ENCODE results near the gene GDPD5.

Gene GDPD5

GRCh38 chr11:75556275-75556674 lies 30.5 kb upstream of the GDPD5 start:
- TF ChIP-seq CTCF (IDR thresholded peaks at IDR 0.05; ENCODE audit: low read depth, low read length, poor library complexity, severe bottlenecking), result no peak
- TF ChIP-seq EZH2phosphoT487 (IDR thresholded peaks at IDR 0.05; ENCODE audit: borderline replicate concordance, low read length), result no peak

GRCh38 chr11:75555079-75555811 lies 29.5 kb upstream of the GDPD5 start:
- TF ChIP-seq CTCF (IDR thresholded peaks at IDR 0.05; ENCODE audit: low read depth, low read length, poor library complexity, severe bottlenecking), result no peak
- no peak for TF ChIP-seq EZH2phosphoT487 (IDR thresholded peaks at IDR 0.05; ENCODE audit: borderline replicate concordance, low read length)
- no peaks in the 10 kb centered on the region for H3F3A ChIP-seq (ENCODE audit: control insufficient read depth, insufficient read depth)
- no peaks in the 10 kb centered on the region for H3K9me2 ChIP-seq (replicated peaks; ENCODE audit: control insufficient read depth, low read length)
- no peaks in the 10 kb centered on the region for H3K36me3 ChIP-seq (ENCODE audit: control insufficient read depth, low read length)
- H3K4me3 ChIP-seq (ENCODE audit: low read length), result no peak overlapping the region
- no peak overlapping the region for H3K27ac ChIP-seq (ENCODE audit: low read depth, low read length)
- peaks cover 15% of the 10 kb centered on the region for H3K27me3 ChIP-seq (ENCODE audit: control insufficient read depth, low read length)
- H3K4me1 ChIP-seq (ENCODE audit: control insufficient read depth, low read length), result no peaks in the 10 kb centered on the region
- no peak overlapping the region for H3K4me2 ChIP-seq (ENCODE audit: low read length)
- H3K79me2 ChIP-seq (ENCODE audit: control insufficient read depth, low read length), result no peaks in the 10 kb centered on the region
- no peaks in the 10 kb centered on the region for H3K9me3 ChIP-seq (ENCODE audit: control insufficient read depth, insufficient read depth, low read length)
- H4K20me1 ChIP-seq (ENCODE audit: control insufficient read depth, insufficient read depth, low read depth, low read length), result no peaks in the 10 kb centered on the region

More at GRCh38 chr11:75556275-75556674, 30.5 kb upstream of the GDPD5 start:
- H3K27ac ChIP-seq (ENCODE audit: low read depth, low read length), result no peak overlapping the region
- H3K36me3 ChIP-seq (ENCODE audit: control insufficient read depth, low read length), result no peaks in the 10 kb centered on the region
- no peaks in the 10 kb centered on the region for H3K9me3 ChIP-seq (ENCODE audit: control insufficient read depth, insufficient read depth, low read length)
- H3K4me1 ChIP-seq (ENCODE audit: control insufficient read depth, low read length), result no peaks in the 10 kb centered on the region; the same call in 1 of the 2 replicates
- peaks cover 26% of the 10 kb centered on the region for H3K27me3 ChIP-seq (ENCODE audit: control insufficient read depth, low read length)
- H3F3A ChIP-seq (ENCODE audit: control insufficient read depth, insufficient read depth), result no peaks in the 10 kb centered on the region
- no peaks in the 10 kb centered on the region for H4K20me1 ChIP-seq (ENCODE audit: control insufficient read depth, insufficient read depth, low read depth, low read length)
- H3K9me2 ChIP-seq (replicated peaks; ENCODE audit: control insufficient read depth, low read length), result no peaks in the 10 kb centered on the region
- no peak overlapping the region for H3K4me3 ChIP-seq (ENCODE audit: low read length)
- H3K4me2 ChIP-seq (ENCODE audit: low read length), result no peak overlapping the region
- H3K79me2 ChIP-seq (ENCODE audit: control insufficient read depth, low read length), result no peaks in the 10 kb centered on the region

GRCh38 chr11:75554258-75555022 lies 28.7 kb upstream of the GDPD5 start:
- TF ChIP-seq EZH2phosphoT487 (IDR thresholded peaks at IDR 0.05; ENCODE audit: borderline replicate concordance, low read length) (no peak), CTCF (IDR thresholded peaks at IDR 0.05; ENCODE audit: low read depth, low read length, poor library complexity, severe bottlenecking) (no peak)
- H3K9me2 ChIP-seq (replicated peaks; ENCODE audit: control insufficient read depth, low read length), result no peaks in the 10 kb centered on the region
- no peaks in the 10 kb centered on the region for H3K79me2 ChIP-seq (ENCODE audit: control insufficient read depth, low read length)
- H3K27me3 ChIP-seq (ENCODE audit: control insufficient read depth, low read length), result peaks cover 10% of the 10 kb centered on the region
- no peak overlapping the region for H3K4me2 ChIP-seq (ENCODE audit: low read length)
- no peaks in the 10 kb centered on the region for H3K9me3 ChIP-seq (ENCODE audit: control insufficient read depth, insufficient read depth, low read length)
- H3K4me1 ChIP-seq (ENCODE audit: control insufficient read depth, low read length), result peaks cover 5% of the 10 kb centered on the region
- H3K4me3 ChIP-seq (ENCODE audit: low read length), result no peak overlapping the region
- no peaks in the 10 kb centered on the region for H3F3A ChIP-seq (ENCODE audit: control insufficient read depth, insufficient read depth)
- H4K20me1 ChIP-seq (ENCODE audit: control insufficient read depth, insufficient read depth, low read depth, low read length), result no peaks in the 10 kb centered on the region
- no peaks in the 10 kb centered on the region for H3K36me3 ChIP-seq (ENCODE audit: control insufficient read depth, low read length)
- H3K27ac ChIP-seq (ENCODE audit: low read depth, low read length), result no peak overlapping the region

Measured in DOHH2 (cell line).